ENCODE results near the gene MTCL1. TPM values are rescaled to one million over a fixed set of nuclear protein-coding genes. Genes with fewer than 3 reads are reported as not detected.

MTCL1 gene
- total RNA-seq, 1 experiment from 2014 or later = 11.6 TPM

- CTCF ChIA-PET = interaction anchor here (0.6 to 2.4 kb wide), 14 partner anchors 9 to 379 kb away, joined by 3 to 17 read pairs (median 3); no protein-coding TSS in a partner anchor
- peaks cover 7% of the 10 kb centered on the region for H3K36me3 Mint-ChIP-seq (ENCODE audit: insufficient read depth, unreplicated experiment)
- DNase-seq (ENCODE audit: unreplicated experiment) = no peak
- no peak for TF ChIP-seq CTCF (IDR thresholded peaks at IDR 0.05; ENCODE audit: unreplicated experiment)
- H3K4me1 Mint-ChIP-seq (ENCODE audit: insufficient read depth, unreplicated experiment) = peaks cover 27% of the 10 kb centered on the region
- intact Hi-C loops (cut with micrococcal nuclease) = loop anchor here (5.0 kb wide), 1 partner anchor 96 kb away; no protein-coding TSS in a partner anchor
- POLR2A ChIA-PET = interaction anchor here (0.6 to 3.6 kb wide), 14 partner anchors 19 to 431 kb away, joined by 3 to 23 read pairs (median 4); partner anchors contain the start of gene ANKRD12
- H3K4me3 Mint-ChIP-seq (ENCODE audit: unreplicated experiment) = peak overlapping the region; percentile 91
- H3K27me3 Mint-ChIP-seq (ENCODE audit: insufficient read depth, unreplicated experiment) = no peaks in the 10 kb centered on the region
- no peaks in the 10 kb centered on the region for H3K9me3 Mint-ChIP-seq (ENCODE audit: unreplicated experiment)
- H3K27ac Mint-ChIP-seq (ENCODE audit: low read depth, unreplicated experiment) = no peak overlapping the region
- BruUV-seq (replicated peaks) = no TSS peak
Measured at GRCh38 chr18:8705961-8706790, 820 bp downstream of the MTCL1 start.

- Mint-ChIP-seq H3K27me3 (ENCODE audit: insufficient read depth, unreplicated experiment) (no peaks in the 10 kb centered on the region), H3K9me3 (ENCODE audit: unreplicated experiment) (no peaks in the 10 kb centered on the region), H3K4me3 (ENCODE audit: unreplicated experiment) (peak overlapping the region; percentile 91), H3K36me3 (ENCODE audit: insufficient read depth, unreplicated experiment) (peaks cover 7% of the 10 kb centered on the region), H3K4me1 (ENCODE audit: insufficient read depth, unreplicated experiment) (peaks cover 21% of the 10 kb centered on the region), H3K27ac (ENCODE audit: low read depth, unreplicated experiment) (no peak overlapping the region)
- no peak for DNase-seq (ENCODE audit: unreplicated experiment)
- no peak for TF ChIP-seq CTCF (IDR thresholded peaks at IDR 0.05; ENCODE audit: unreplicated experiment)
- no TSS peak for BruUV-seq (replicated peaks)
- intact Hi-C loops (cut with micrococcal nuclease) = loop anchor here (5.0 kb wide), 1 partner anchor 95 kb away; no protein-coding TSS in a partner anchor
- ChIA-PET POLR2A (interaction anchor here (0.7 to 3.6 kb wide), 11 partner anchors 18 to 794 kb away, joined by 3 to 23 read pairs (median 6); partner anchors contain the start of gene ANKRD12), CTCF (interaction anchor here (0.6 to 2.4 kb wide), 14 partner anchors 8 to 378 kb away, joined by 3 to 17 read pairs (median 3); no protein-coding TSS in a partner anchor)
Measured at GRCh38 chr18:8706791-8707555, 1.6 kb downstream of the MTCL1 start.

- no peak overlapping the region for H3K27ac Mint-ChIP-seq (ENCODE audit: low read depth, unreplicated experiment)
- no peak for DNase-seq (ENCODE audit: unreplicated experiment)
- H3K4me3 Mint-ChIP-seq (ENCODE audit: unreplicated experiment) = peak overlapping the region; percentile 91
- TF ChIP-seq CTCF (IDR thresholded peaks at IDR 0.05; ENCODE audit: unreplicated experiment) = no peak
- ChIA-PET POLR2A (interaction anchor here (0.8 to 3.6 kb wide), 9 partner anchors 17 to 795 kb away, joined by 3 to 23 read pairs (median 7); partner anchors contain the start of gene ANKRD12), CTCF (interaction anchor here (0.6 to 2.4 kb wide), 11 partner anchors 8 to 708 kb away, joined by 3 to 17 read pairs (median 3); no protein-coding TSS in a partner anchor)
- TSS peak; percentile 19 for BruUV-seq (replicated peaks)
- peaks cover 7% of the 10 kb centered on the region for H3K36me3 Mint-ChIP-seq (ENCODE audit: insufficient read depth, unreplicated experiment)
- peaks cover 21% of the 10 kb centered on the region for H3K4me1 Mint-ChIP-seq (ENCODE audit: insufficient read depth, unreplicated experiment)
- no peaks in the 10 kb centered on the region for H3K27me3 Mint-ChIP-seq (ENCODE audit: insufficient read depth, unreplicated experiment)
- intact Hi-C loops (cut with micrococcal nuclease) = loop anchor here (5.0 kb wide), 1 partner anchor 95 kb away; no protein-coding TSS in a partner anchor
- no peaks in the 10 kb centered on the region for H3K9me3 Mint-ChIP-seq (ENCODE audit: unreplicated experiment)
Measured at GRCh38 chr18:8707556-8708300, 2.4 kb downstream of the MTCL1 start.
